Ovary (tissue), 9 donors: ENCODE measurements around the gene YPEL1. TPM values are rescaled to one million over a fixed set of nuclear protein-coding genes. Genes with fewer than 3 reads are reported as not detected.

ENCODE experiments used
- DNase-seq, 5 donors: peaks; one replicate each; pipeline ENCODE4 v3.0.0-alpha.2; 2019 to 2020
- H3K27ac ChIP-seq, 2 donors: fragments of 200-600 bp; one replicate each; pipeline versions ENCODE4 v1.5.1 to v1.8.0; 2019 to 2022
- H3K27me3 ChIP-seq: fragments of 200-600 bp; one replicate; pipeline ENCODE4 v1.8.0; 2022
- H3K36me3 ChIP-seq: fragments of 200-600 bp; sonication (generic); one replicate; pipeline ENCODE4 v1.5.1; 2019
- H3K4me1 ChIP-seq: one replicate; pipeline ENCODE4 v1.8.1; 2013; ENCODE audit warnings: mild to moderate bottlenecking, moderate library complexity; ENCODE audit not compliant: insufficient read depth
- H3K4me3 ChIP-seq: fragments of 200-600 bp; sonication (generic); one replicate; pipeline ENCODE4 v1.5.1; 2017
- H3K9me3 ChIP-seq, 2 donors: fragments of 200-600 bp in 1 of 2; sonication (generic) in 1 of 2; one replicate each; pipeline versions ENCODE4 v1.5.1 to v1.8.1; 2013 to 2019; ENCODE audit warnings: mild to moderate bottlenecking in 1 of 2, moderate library complexity in 1 of 2
- EP300 ChIP-seq: sonication (generic); formaldehyde crosslinking; IDR thresholded peaks from one replicate; pipeline ENCODE4 v1.6.1; 2017; ENCODE audit warnings: antibody characterized with exemption
- POLR2A ChIP-seq: fragments of 450-650 bp; IDR thresholded peaks from one replicate; pipeline ENCODE4 v1.6.1; 2017; ENCODE audit warnings: antibody characterized with exemption, mild to moderate bottlenecking, moderate library complexity
- WGBS, 3 donors: extraction: QIAGEN DNeasy Blood & Tissue Kit in 1 of 3; methylation state at CpG; one replicate each; pipeline versions ENCODE4 v1.1.5 to v1.1.7; 2013 to 2017; 5-methylcytosine and 5-hydroxymethylcytosine counted together
- intact Hi-C, 4 donors: fragments of 100-400 bp; cut with DNase I; formaldehyde crosslinking; loops; one replicate each; pipeline versions ENCODE4 v1.11.0 to v1.15.1; 2022 to 2023
- polyA plus RNA-seq, 2 donors: library from polyadenylated mRNA; stranded (reverse); fragments of 200-250 nt in 1 of 2; fragments of 350-450 nt in 1 of 2; fragmentation: Illumina TruSeq in 1 of 2; extraction: RNeasy Lipid Tissue Mini Kit (QIAGEN cat#74804) in 1 of 2; gene quantifications; one replicate each; pipeline ENCODE4 v1.2.3, GENCODE V29; 2013 to 2014
- total RNA-seq, 7 donors: library from RNA; depleted of rRNA in 2 of 7; stranded (reverse); fragments of >200 nt in 2 of 7; fragmentation: NEBNext Ultra II Directional in 3 of 7; extraction: Animal tissue kit (Norgen Biotek cat#: 25700) in 3 of 7; gene quantifications; one replicate each; pipeline versions ENCODE4 v1.1.0 to v1.2.4, GENCODE V29; 2016 to 2023
- TF ChIP-seq, protein P1 (sequence below), 3 donors: fragments of 450-650 bp in 2 of 3; fragments of 200-600 bp in 1 of 3; IDR thresholded peaks; one replicate each; pipeline versions ENCODE4 v1.5.1 to v1.8.0; 2016 to 2022; ENCODE audit warnings: antibody characterized with exemption in 3 of 3, mild to moderate bottlenecking in 1 of 3
- donor health status: DM: no; HTN: no; CAD: no; lungs with moderate emphysema.
- donor health status: DM: no; HTN: no; CAD: no.
- donor health status: Bipolar disorder and iron deficiency.
- donor health status: DM: yes; HTN: yes; CAD: no.
- donor health status: DM: no; HTN: no; CAD: no.
- donor health status: DM: yes; HTN: yes; CAD: no.

YPEL1 gene
- total and polyA plus RNA-seq, 9 donors = 2.9 to 11.4 (median 8.5) TPM

DNA sequence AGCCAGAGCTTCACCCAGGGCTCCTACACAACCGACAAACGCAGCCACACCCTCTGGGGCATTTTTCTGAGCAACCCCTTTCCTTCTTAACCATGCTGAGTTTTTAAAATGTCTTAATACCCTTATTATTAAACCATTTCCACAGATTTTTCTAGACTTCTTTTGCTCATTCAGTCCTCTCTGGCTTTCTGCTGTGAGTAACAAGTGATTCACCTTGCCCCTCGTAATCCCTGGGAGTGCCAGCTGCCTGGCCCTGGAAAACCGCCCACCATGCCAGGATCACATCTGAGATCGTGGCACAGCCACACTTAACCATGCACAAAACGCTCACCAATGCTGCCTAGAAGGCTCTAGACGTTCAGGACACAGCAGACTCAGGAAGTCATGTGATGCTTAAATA lies 25.4 kb downstream of the YPEL1 start:
- intact Hi-C loops = loop anchor here (5.0 to 10.0 kb wide), 4 partner anchors 85 to 355 kb away; no protein-coding TSS in a partner anchor
- peaks cover 2% of the 10 kb centered on the region for H3K4me1 ChIP-seq
- H3K4me3 ChIP-seq = no peak overlapping the region
- no peaks in the 10 kb centered on the region for H3K36me3 ChIP-seq
- no peak for TF ChIP-seq EP300
- TF ChIP-seq, protein P1, sequence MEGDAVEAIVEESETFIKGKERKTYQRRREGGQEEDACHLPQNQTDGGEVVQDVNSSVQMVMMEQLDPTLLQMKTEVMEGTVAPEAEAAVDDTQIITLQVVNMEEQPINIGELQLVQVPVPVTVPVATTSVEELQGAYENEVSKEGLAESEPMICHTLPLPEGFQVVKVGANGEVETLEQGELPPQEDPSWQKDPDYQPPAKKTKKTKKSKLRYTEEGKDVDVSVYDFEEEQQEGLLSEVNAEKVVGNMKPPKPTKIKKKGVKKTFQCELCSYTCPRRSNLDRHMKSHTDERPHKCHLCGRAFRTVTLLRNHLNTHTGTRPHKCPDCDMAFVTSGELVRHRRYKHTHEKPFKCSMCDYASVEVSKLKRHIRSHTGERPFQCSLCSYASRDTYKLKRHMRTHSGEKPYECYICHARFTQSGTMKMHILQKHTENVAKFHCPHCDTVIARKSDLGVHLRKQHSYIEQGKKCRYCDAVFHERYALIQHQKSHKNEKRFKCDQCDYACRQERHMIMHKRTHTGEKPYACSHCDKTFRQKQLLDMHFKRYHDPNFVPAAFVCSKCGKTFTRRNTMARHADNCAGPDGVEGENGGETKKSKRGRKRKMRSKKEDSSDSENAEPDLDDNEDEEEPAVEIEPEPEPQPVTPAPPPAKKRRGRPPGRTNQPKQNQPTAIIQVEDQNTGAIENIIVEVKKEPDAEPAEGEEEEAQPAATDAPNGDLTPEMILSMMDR (IDR thresholded peaks at IDR 0.05) = no peak
- no peak for TF ChIP-seq POLR2A
- H3K9me3 ChIP-seq = no peaks in the 10 kb centered on the region
- no peak overlapping the region for H3K27ac ChIP-seq
- no peak for DNase-seq
- H3K27me3 ChIP-seq = no peaks in the 10 kb centered on the region
- 88 to 95% (median 94%) methylated on average over 7 of the region's 7 CpGs for WGBS, 3 donors

GRCh38 chr22:21709688-21710087 lies 25.9 kb downstream of the YPEL1 start:
- Histone ChIP-seq H3K27me3 (no peaks in the 10 kb centered on the region), H3K9me3 (no peaks in the 10 kb centered on the region), H3K36me3 (no peaks in the 10 kb centered on the region), H3K4me1 (peaks cover 2% of the 10 kb centered on the region), H3K27ac (no peak overlapping the region), H3K4me3 (no peak overlapping the region)
- TF ChIP-seq EP300 (no peak), POLR2A (no peak)
- TF ChIP-seq, protein P1 (IDR thresholded peaks at IDR 0.05) = no peak
- intact Hi-C loops = loop anchor here (5.0 to 10.0 kb wide), 5 partner anchors 55 to 355 kb away; no protein-coding TSS in a partner anchor
- no peak for DNase-seq
- WGBS, 3 donors = 80 to 86% (median 82%) methylated on average over 8 of the region's 8 CpGs

- Histone ChIP-seq H3K9me3 (no peaks in the 10 kb centered on the region), H3K27ac (no peak overlapping the region), H3K4me3 (no peak overlapping the region), H3K36me3 (no peaks in the 10 kb centered on the region), H3K27me3 (no peaks in the 10 kb centered on the region), H3K4me1 (peaks cover 2% of the 10 kb centered on the region)
- intact Hi-C loops = loop anchor here in 1 of 4 donors (10.0 kb wide), 1 partner anchor 56 kb away; no protein-coding TSS in a partner anchor
- DNase-seq = no peak
- TF ChIP-seq EP300 = no peak
- no peak for TF ChIP-seq POLR2A
- TF ChIP-seq, protein P1 (IDR thresholded peaks at IDR 0.05) = no peak
- WGBS, 3 donors = 94 to 98% (median 97%) methylated on average over 6 of the region's 6 CpGs
Observed at GRCh38 chr22:21708960-21709359, 26.6 kb downstream of the YPEL1 start.

- DNase-seq = no peak
- H3K27me3 ChIP-seq = no peaks in the 10 kb centered on the region
- no peak overlapping the region for H3K27ac ChIP-seq
- no peaks in the 10 kb centered on the region for H3K4me1 ChIP-seq
- TF ChIP-seq EP300 = no peak
- TF ChIP-seq, protein P1 (IDR thresholded peaks at IDR 0.05) = no peak
- TF ChIP-seq POLR2A = no peak
- intact Hi-C loops = loop anchor here in 1 of 4 donors (10.0 kb wide), 1 partner anchor 57 kb away; no protein-coding TSS in a partner anchor
- H3K36me3 ChIP-seq = no peaks in the 10 kb centered on the region
- 20 to 41% (median 29%) methylated on average over 3 of the region's 3 CpGs for WGBS, 3 donors
- H3K9me3 ChIP-seq = no peaks in the 10 kb centered on the region
- H3K4me3 ChIP-seq = no peak overlapping the region
Observed at GRCh38 chr22:21707677-21708076, 27.9 kb downstream of the YPEL1 start.
